ENCODE data around the gene NME9.

Gene NME9

DNA sequence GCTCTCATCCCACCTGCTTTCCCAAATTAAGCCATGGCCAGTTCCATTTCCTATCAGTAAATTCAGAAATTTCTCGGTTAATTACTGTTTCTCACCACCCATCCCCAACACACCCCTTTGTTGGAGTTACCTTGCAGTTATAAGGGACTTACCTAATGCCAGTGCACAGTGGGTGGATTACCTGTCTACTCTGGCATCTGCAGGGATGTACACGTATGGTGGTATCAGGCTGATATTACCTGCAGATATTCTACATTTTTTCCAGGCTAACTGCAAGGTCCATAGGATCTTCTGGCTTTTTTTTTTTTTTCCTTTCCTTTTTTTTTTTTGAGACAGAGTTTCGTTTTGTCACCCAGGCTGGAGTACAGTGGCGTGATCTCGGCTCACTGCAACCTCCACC lies 10.9 kb upstream of the NME9 start:
- WGBS = 92% methylated on average over 1 of the region's 5 CpGs

DNA sequence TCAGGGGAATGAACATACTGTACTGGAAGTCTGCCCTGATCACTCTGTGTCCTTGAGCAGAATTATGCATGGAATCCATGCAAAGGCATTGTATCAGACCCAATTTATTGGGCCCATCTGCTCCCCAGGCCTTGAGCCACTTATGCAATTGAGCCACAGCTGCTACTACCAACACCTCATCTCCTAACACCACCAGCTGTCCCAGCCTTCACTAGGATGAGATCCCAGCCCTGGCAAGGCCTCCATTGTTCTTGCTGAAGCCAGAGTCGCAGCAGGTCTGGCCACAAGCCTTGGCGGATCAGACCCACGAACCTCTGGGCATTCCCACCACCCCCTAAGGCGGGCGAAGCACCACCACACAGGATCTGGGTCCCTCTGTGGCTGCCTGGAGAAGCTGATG lies 9.2 kb upstream of the NME9 start:
- Histone ChIP-seq H2BK5ac (ENCODE audit: low read depth, low read length, poor library complexity, severe bottlenecking) (no peak overlapping the region), H3K27ac (ENCODE audit: low read length, poor library complexity, severe bottlenecking) (no peak overlapping the region), H3K36me3 (ENCODE audit: control insufficient read depth in 1 of 2, insufficient read depth in 2 of 2, low read depth in 1 of 2, low read length in 2 of 2) (no peaks in the 10 kb centered on the region), H2AK5ac (ENCODE audit: low read length, severe bottlenecking) (no peak overlapping the region), H3K23ac (ENCODE audit: low read length in 2 of 2) (no peak overlapping the region), H2BK120ac (ENCODE audit: low read depth, low read length) (no peak overlapping the region), H2AFZ (ENCODE audit: low read depth, low read length) (no peak overlapping the region), H3K14ac (ENCODE audit: low read length in 2 of 2) (no peak overlapping the region), H3K27me3 (ENCODE audit: control insufficient read depth in 1 of 2, insufficient read depth in 1 of 2, low read length in 2 of 2) (peaks cover 10 to 16% of the 10 kb centered on the region in 2 experiments), H3K4me2 (ENCODE audit: low read length, poor library complexity, severe bottlenecking) (no peak overlapping the region), H4K91ac (ENCODE audit: low read length) (no peak overlapping the region), H3K4me1 (ENCODE audit: control insufficient read depth, insufficient read depth, low read depth, low read length) (no peaks in the 10 kb centered on the region), H3K4me3 (ENCODE audit: insufficient read depth in 1 of 2, low read depth in 1 of 2, low read length in 2 of 2) (no peak overlapping the region), H4K8ac (ENCODE audit: low read length) (no peak overlapping the region), H2BK15ac (ENCODE audit: low read depth, poor library complexity, severe bottlenecking) (no peak overlapping the region), H2BK12ac (ENCODE audit: low read length in 2 of 2) (no peak overlapping the region), H3K79me1 (replicated peaks; ENCODE audit: low read length, poor library complexity, severe bottlenecking) (no peaks in the 10 kb centered on the region), H3K18ac (ENCODE audit: low read depth in 1 of 2, low read length in 2 of 2) (no peak overlapping the region), H3K9ac (ENCODE audit: low read length) (no peak overlapping the region), H3K4ac (ENCODE audit: low read depth in 1 of 2, low read length in 2 of 2) (no peak overlapping the region), H3K9me3 (ENCODE audit: control insufficient read depth, low read length) (no peaks in the 10 kb centered on the region)
- DNase-seq = no peak
- WGBS = 100% methylated on average over 1 of the region's 5 CpGs

More for the DNA sequence above, 10.9 kb upstream of the NME9 start:
- Histone ChIP-seq H2BK15ac (ENCODE audit: low read depth, poor library complexity, severe bottlenecking) (no peak overlapping the region), H3K79me1 (replicated peaks; ENCODE audit: low read length, poor library complexity, severe bottlenecking) (no peaks in the 10 kb centered on the region), H2AK5ac (ENCODE audit: low read length, severe bottlenecking) (no peak overlapping the region), H3K14ac (ENCODE audit: low read length in 2 of 2) (no peak overlapping the region), H2BK12ac (ENCODE audit: low read length in 2 of 2) (no peak overlapping the region), H2BK120ac (ENCODE audit: low read depth, low read length) (no peak overlapping the region), H2BK5ac (ENCODE audit: low read depth, low read length, poor library complexity, severe bottlenecking) (no peak overlapping the region), H3K18ac (ENCODE audit: low read depth in 1 of 2, low read length in 2 of 2) (no peak overlapping the region), H3K9me3 (ENCODE audit: control insufficient read depth, low read length) (no peaks in the 10 kb centered on the region), H3K4ac (ENCODE audit: low read depth in 1 of 2, low read length in 2 of 2) (no peak overlapping the region), H4K91ac (ENCODE audit: low read length) (no peak overlapping the region), H3K27me3 (ENCODE audit: control insufficient read depth in 1 of 2, insufficient read depth in 1 of 2, low read length in 2 of 2) (peaks cover 0 to 3% of the 10 kb centered on the region in 2 experiments), H3K36me3 (ENCODE audit: control insufficient read depth in 1 of 2, insufficient read depth in 2 of 2, low read depth in 1 of 2, low read length in 2 of 2) (no peaks in the 10 kb centered on the region), H2AFZ (ENCODE audit: low read depth, low read length) (no peak overlapping the region), H3K4me3 (ENCODE audit: insufficient read depth in 1 of 2, low read depth in 1 of 2, low read length in 2 of 2) (no peak overlapping the region), H3K4me2 (ENCODE audit: low read length, poor library complexity, severe bottlenecking) (no peak overlapping the region), H4K8ac (ENCODE audit: low read length) (no peak overlapping the region), H3K4me1 (ENCODE audit: control insufficient read depth, insufficient read depth, low read depth, low read length) (no peaks in the 10 kb centered on the region), H3K23ac (ENCODE audit: low read length in 2 of 2) (no peak overlapping the region), H3K9ac (ENCODE audit: low read length) (no peak overlapping the region), H3K27ac (ENCODE audit: low read length, poor library complexity, severe bottlenecking) (no peak overlapping the region)
- DNase-seq = no peak

DNA sequence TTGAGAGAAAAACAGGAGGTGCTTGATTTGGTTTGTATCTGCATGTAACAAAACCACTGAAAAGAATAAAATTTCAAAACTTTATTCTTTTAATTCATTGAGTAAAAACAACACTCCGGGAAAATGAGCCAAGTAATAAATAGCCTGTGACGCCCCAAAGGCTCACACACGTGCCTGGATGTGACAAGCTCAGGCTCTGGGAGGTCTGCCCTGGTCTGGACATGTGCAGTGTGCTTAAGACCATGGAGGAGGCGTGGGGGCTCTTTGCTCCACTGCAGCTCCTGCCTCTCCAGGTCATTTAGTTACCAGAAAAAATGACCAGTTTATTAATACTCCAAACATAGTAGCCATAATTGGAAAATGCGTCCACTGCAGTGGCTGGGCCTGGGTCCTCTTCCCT lies 8.6 kb upstream of the NME9 start:
- Histone ChIP-seq H2AFZ (ENCODE audit: low read depth, low read length) (no peak overlapping the region), H3K36me3 (ENCODE audit: control insufficient read depth in 1 of 2, insufficient read depth in 2 of 2, low read depth in 1 of 2, low read length in 2 of 2) (no peaks in the 10 kb centered on the region), H3K27ac (ENCODE audit: low read length, poor library complexity, severe bottlenecking) (no peak overlapping the region), H3K14ac (ENCODE audit: low read length in 2 of 2) (no peak overlapping the region), H2BK15ac (ENCODE audit: low read depth, poor library complexity, severe bottlenecking) (no peak overlapping the region), H4K91ac (ENCODE audit: low read length) (no peak overlapping the region), H2BK5ac (ENCODE audit: low read depth, low read length, poor library complexity, severe bottlenecking) (no peak overlapping the region), H3K9me3 (ENCODE audit: control insufficient read depth, low read length) (no peaks in the 10 kb centered on the region), H3K18ac (ENCODE audit: low read depth in 1 of 2, low read length in 2 of 2) (no peak overlapping the region), H3K9ac (ENCODE audit: low read length) (no peak overlapping the region), H2BK120ac (ENCODE audit: low read depth, low read length) (no peak overlapping the region), H4K8ac (ENCODE audit: low read length) (no peak overlapping the region), H2AK5ac (ENCODE audit: low read length, severe bottlenecking) (no peak overlapping the region), H3K4ac (ENCODE audit: low read depth in 1 of 2, low read length in 2 of 2) (no peak overlapping the region), H3K79me1 (replicated peaks; ENCODE audit: low read length, poor library complexity, severe bottlenecking) (no peaks in the 10 kb centered on the region), H3K4me3 (ENCODE audit: insufficient read depth in 1 of 2, low read depth in 1 of 2, low read length in 2 of 2) (no peak overlapping the region), H3K4me1 (ENCODE audit: control insufficient read depth, insufficient read depth, low read depth, low read length) (no peaks in the 10 kb centered on the region), H3K27me3 (ENCODE audit: control insufficient read depth in 1 of 2, insufficient read depth in 1 of 2, low read length in 2 of 2) (peaks cover 10 to 18% of the 10 kb centered on the region in 2 experiments), H3K23ac (ENCODE audit: low read length in 2 of 2) (no peak overlapping the region), H3K4me2 (ENCODE audit: low read length, poor library complexity, severe bottlenecking) (no peak overlapping the region), H2BK12ac (ENCODE audit: low read length in 2 of 2) (no peak overlapping the region)
- DNase-seq = no peak
- WGBS = 45% methylated on average over 5 of the region's 5 CpGs

DNA sequence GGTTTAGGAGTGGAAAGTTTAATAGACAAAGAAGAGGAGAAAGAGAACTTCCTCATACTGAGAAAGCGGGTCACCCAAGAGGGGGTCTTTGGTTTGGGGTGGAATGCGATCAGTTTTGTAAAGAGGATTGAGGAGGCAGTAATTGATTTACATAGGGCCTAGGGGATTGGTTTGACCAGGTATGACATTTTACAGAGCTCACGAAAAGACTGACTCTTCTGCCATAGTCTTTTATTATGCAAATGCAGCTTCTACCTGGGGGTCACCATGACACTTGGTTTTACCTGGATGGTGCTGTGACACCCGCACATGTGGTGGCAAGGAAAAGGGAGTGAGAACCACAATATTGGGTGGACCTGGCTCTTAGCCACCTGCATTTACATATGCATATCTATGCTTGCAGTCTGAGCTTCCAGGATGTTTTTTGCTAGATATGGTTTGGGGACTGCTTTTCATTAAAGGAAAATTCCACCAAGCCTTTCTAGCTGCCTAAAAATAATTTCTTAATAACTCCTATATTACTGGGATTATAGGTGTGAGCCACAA lies 6.9 kb upstream of the NME9 start:
- no peak overlapping the region for H4K8ac ChIP-seq (ENCODE audit: low read length)
- no peaks in the 10 kb centered on the region for H3K4me1 ChIP-seq (ENCODE audit: control insufficient read depth, insufficient read depth, low read depth, low read length)
- H3K4me2 ChIP-seq (ENCODE audit: low read length, poor library complexity, severe bottlenecking) = no peak overlapping the region
- 93% methylated on average over 4 of the region's 4 CpGs for WGBS
- H2BK12ac ChIP-seq (ENCODE audit: low read length in 2 of 2) = no peak overlapping the region
- H3K79me1 ChIP-seq (replicated peaks; ENCODE audit: low read length, poor library complexity, severe bottlenecking) = no peaks in the 10 kb centered on the region
- no peaks in the 10 kb centered on the region for H3K9me3 ChIP-seq (ENCODE audit: control insufficient read depth, low read length)
- H3K9ac ChIP-seq (ENCODE audit: low read length) = no peak overlapping the region
- H3K36me3 ChIP-seq (ENCODE audit: control insufficient read depth in 1 of 2, insufficient read depth in 2 of 2, low read depth in 1 of 2, low read length in 2 of 2) = no peaks in the 10 kb centered on the region
- H2BK120ac ChIP-seq (ENCODE audit: low read depth, low read length) = no peak overlapping the region
- H3K23ac ChIP-seq (ENCODE audit: low read length in 2 of 2) = no peak overlapping the region
- H3K4me3 ChIP-seq (ENCODE audit: insufficient read depth in 1 of 2, low read depth in 1 of 2, low read length in 2 of 2) = no peak overlapping the region
- H2AK5ac ChIP-seq (ENCODE audit: low read length, severe bottlenecking) = no peak overlapping the region
- H2AFZ ChIP-seq (ENCODE audit: low read depth, low read length) = no peak overlapping the region
- H3K4ac ChIP-seq (ENCODE audit: low read depth in 1 of 2, low read length in 2 of 2) = no peak overlapping the region
- H2BK5ac ChIP-seq (ENCODE audit: low read depth, low read length, poor library complexity, severe bottlenecking) = no peak overlapping the region
- H3K18ac ChIP-seq (ENCODE audit: low read depth in 1 of 2, low read length in 2 of 2) = no peak overlapping the region
- H3K14ac ChIP-seq (ENCODE audit: low read length in 2 of 2) = no peak overlapping the region
- DNase-seq = no peak
- no peak overlapping the region for H4K91ac ChIP-seq (ENCODE audit: low read length)
- H2BK15ac ChIP-seq (ENCODE audit: low read depth, poor library complexity, severe bottlenecking) = no peak overlapping the region
- H3K27me3 ChIP-seq (ENCODE audit: control insufficient read depth in 1 of 2, insufficient read depth in 1 of 2, low read length in 2 of 2) = peaks cover 10 to 17% of the 10 kb centered on the region in 2 experiments
- H3K27ac ChIP-seq (ENCODE audit: low read length, poor library complexity, severe bottlenecking) = no peak overlapping the region
